Mononuclear cell (primary cell): ENCODE measurements around the gene SHH. TPM values are rescaled to one million over a fixed set of nuclear protein-coding genes. Genes with fewer than 3 reads are reported as not detected.

Source experiments
- H3K27me3 ChIP-seq: 2 replicates; pipeline ENCODE4 v1.6.0; 2011; ENCODE audit warnings: low read length, control low read depth; ENCODE audit not compliant: insufficient read depth
- H3K4me1 ChIP-seq: 2 replicates; pipeline ENCODE4 v1.5.1; 2011; ENCODE audit warnings: mild to moderate bottlenecking, low read length, control low read depth; ENCODE audit not compliant: insufficient read depth
- H3K4me3 ChIP-seq: 2 replicates; pipeline ENCODE4 v1.5.1; 2011; ENCODE audit warnings: mild to moderate bottlenecking, low read length, moderate library complexity
- H3K9me3 ChIP-seq: 2 replicates; pipeline ENCODE4 v1.5.1; 2011; ENCODE audit warnings: low read depth, mild to moderate bottlenecking, control low read depth, low read length
- total RNA-seq: library from RNA; depleted of rRNA; stranded (reverse); fragments of >200 nt; gene quantifications from one replicate; pipeline ENCODE4 v1.2.3, GENCODE V29; 2012

Gene SHH
- total RNA-seq, 1 donor: 0.10 TPM

DNA sequence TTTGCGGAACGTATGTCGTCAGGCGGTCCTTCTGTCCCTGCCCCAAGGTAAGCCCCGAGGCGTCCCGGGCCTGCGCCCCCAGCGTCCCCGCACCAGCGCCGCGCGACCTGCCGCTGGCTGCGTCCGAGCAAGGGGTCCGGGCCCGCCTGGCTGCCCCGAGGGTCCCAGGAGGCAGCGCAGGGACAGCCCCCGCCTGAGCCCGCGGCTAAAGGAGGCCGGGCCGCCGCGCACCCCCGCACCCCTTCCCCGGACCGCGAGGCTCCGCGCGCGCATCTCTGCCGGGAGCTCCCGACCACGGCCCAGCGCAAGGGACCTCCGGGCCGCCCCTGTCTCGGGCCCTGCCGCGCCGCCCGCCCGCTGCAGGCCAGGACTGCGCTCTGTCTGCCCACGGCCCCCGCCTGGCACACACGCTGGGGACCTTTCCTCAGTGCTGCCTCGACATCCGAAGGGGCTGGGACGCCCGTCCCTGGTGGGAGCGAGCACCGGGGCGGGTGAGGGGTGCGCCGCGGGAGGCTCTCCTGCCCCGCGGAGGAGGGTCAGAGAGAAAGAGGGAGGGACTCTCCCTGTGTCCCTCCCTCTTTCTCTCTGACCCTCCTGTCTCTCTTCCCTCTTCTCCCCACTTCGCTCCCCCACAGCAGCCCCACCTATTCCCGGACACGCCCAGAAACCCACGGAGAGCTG lies 25.0 kb downstream of the SHH start:
- H3K27me3 ChIP-seq: peaks cover 17% of the 10 kb centered on the region

DNA sequence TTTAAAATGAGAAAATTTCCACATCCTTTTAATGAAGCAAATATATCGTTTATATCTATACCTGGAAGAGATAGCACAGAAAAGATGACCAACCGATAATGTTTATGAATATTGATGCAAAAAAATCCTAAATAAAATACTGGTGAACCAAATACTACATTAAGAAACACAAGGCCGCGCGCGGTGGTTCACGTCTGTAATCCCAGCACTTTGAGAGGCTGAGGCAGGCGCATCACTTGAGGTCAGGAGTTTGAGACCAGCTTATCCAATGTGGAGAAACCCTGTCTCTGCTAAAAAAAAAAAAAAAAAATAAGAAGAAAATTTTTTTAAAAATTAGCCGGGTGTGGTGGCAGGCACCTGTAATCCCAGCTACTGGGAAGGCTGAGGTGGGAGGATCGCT lies 25.8 kb downstream of the SHH start:
- H3K9me3 ChIP-seq: no peaks in the 10 kb centered on the region
- H3K27me3 ChIP-seq: peaks cover 17% of the 10 kb centered on the region
- H3K4me3 ChIP-seq: no peak overlapping the region
- H3K4me1 ChIP-seq: peaks cover 11% of the 10 kb centered on the region

More for the DNA sequence above, 25.0 kb downstream of the SHH start:
- Histone ChIP-seq H3K9me3 (no peaks in the 10 kb centered on the region), H3K4me3 (no peak overlapping the region), H3K4me1 (peaks cover 11% of the 10 kb centered on the region)

DNA sequence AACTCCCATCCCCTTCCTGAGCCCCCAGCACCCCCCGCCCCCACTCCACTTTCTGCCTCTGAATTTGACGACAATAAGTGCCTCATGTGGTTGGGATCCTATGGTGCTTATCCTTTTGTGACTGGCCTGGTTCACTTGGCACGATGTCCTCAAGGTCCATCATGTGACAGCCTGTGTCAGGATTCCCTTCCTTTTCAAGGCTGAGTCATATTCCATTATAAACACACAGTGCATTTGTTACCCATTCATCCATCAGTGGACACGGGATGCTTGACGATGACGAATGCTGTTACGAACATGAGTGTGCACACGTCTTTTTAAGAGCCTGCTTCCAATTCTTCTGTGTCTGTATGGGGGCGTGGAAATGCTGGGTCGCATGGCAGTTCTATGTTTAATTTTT lies 26.7 kb downstream of the SHH start:
- Histone ChIP-seq H3K9me3 (no peaks in the 10 kb centered on the region), H3K27me3 (peaks cover 17% of the 10 kb centered on the region), H3K4me1 (peaks cover 11% of the 10 kb centered on the region), H3K4me3 (no peak overlapping the region)

DNA sequence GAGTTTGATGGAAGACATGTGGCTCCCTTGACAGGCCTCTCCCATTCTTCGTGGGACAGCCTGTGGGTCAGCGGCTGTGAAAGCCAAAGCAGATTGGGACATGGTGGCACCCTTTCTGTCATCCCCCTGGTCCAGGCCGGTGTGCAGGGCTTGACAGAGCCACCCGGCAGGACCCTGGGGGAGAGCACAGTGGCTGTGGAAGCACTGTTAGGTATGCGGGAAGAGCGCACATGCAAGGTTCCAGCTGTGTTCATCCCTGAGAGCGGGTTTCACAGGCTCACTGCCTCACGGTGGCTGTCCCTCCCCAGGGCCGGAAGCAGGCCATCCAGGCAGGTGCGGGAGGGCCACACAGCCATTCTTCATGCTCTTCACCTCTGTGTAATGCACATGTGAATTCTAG lies 29.8 kb downstream of the SHH start:
- Histone ChIP-seq H3K4me1 (peaks cover 9% of the 10 kb centered on the region), H3K9me3 (no peaks in the 10 kb centered on the region), H3K27me3 (peaks cover 12% of the 10 kb centered on the region), H3K4me3 (no peak overlapping the region)

DNA sequence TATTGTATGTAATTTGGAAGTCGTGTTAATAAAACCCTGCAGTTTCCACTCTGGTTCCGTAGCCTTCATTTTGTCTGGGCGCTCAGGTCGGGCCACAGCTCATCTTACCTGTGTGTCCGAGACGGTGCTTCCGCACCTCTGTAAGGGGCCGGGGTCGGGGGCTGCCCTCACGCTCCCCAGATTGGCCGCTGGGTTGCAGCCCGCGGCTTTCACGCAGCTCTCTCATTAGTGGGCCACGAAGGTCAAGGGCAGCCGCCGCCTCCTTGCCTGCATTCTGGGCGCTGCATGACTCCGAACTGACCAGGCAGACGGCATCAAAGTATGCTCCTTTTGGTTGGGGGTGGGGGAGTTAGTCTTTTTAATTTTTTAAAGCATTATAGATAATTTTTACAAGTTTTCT lies 30.8 kb downstream of the SHH start:
- Histone ChIP-seq H3K27me3 (peaks cover 6% of the 10 kb centered on the region), H3K9me3 (no peaks in the 10 kb centered on the region), H3K4me1 (no peaks in the 10 kb centered on the region), H3K4me3 (no peak overlapping the region)

DNA sequence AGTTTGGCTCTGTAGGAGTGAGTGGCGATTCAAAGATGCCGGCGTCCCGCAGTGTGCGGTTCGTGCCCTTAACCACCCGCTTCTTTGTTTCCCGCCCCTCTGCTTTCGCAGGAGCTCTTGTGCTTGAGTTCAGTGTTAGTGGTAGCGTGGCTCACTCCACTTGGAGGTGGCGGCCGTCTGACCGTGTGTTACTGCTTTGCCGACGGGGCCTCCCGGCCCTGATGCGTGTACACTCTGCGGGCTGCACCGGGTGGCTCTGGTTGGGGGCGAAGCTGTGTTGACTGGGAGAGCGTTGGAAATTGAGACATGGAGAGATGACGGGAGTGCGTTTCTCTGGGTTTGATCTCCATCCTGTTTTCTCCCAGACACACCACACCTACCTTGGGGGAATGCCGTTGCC lies 31.4 kb downstream of the SHH start:
- H3K4me3 ChIP-seq: no peak overlapping the region
- peaks cover 2% of the 10 kb centered on the region for H3K27me3 ChIP-seq
- H3K9me3 ChIP-seq: no peaks in the 10 kb centered on the region
- H3K4me1 ChIP-seq: no peaks in the 10 kb centered on the region

DNA sequence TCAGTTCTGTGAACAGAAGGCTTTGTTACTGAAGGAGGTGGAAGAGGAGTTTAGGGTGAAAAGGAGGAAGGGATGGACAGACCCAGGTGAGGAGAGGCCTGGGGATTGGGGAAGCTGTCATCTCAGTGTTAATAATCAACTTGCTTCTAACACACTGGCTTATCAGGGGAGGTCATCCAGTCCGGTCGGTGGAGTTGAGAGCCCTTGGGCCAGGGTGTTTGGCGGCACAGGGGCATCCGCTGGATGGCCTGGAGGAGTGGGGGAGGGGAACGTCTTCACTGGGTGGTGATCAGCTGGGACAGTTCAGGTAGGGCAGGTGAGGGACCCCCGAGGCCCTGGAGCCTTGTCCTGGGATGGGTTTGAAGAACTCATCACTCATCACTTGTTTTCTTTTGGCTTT lies 33.9 kb downstream of the SHH start:
- H3K9me3 ChIP-seq: no peaks in the 10 kb centered on the region
- H3K4me1 ChIP-seq: no peaks in the 10 kb centered on the region
- H3K27me3 ChIP-seq: no peaks in the 10 kb centered on the region
- no peak overlapping the region for H3K4me3 ChIP-seq

DNA sequence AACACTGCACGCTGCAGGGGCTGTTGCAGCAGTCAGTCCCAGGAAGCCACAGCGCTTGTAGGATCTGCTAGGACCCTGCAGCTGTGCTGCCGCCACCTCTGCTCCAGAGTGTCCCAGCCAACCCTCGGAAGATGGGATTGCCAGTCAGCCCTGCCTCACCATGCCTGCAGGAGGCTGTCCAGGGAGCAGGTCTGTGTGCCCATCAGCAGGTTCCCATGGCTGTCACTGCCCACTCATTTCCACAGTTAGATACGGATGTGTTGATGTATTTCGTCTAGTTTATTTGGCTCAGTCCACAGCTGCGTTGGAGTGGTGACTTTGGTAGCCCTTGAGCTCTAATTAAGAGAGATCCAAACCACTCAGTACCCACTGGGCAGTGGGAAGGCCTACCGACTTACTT lies 35.7 kb downstream of the SHH start:
- no peaks in the 10 kb centered on the region for H3K27me3 ChIP-seq
- no peaks in the 10 kb centered on the region for H3K4me1 ChIP-seq
- H3K4me3 ChIP-seq: no peak overlapping the region
- H3K9me3 ChIP-seq: no peaks in the 10 kb centered on the region

DNA sequence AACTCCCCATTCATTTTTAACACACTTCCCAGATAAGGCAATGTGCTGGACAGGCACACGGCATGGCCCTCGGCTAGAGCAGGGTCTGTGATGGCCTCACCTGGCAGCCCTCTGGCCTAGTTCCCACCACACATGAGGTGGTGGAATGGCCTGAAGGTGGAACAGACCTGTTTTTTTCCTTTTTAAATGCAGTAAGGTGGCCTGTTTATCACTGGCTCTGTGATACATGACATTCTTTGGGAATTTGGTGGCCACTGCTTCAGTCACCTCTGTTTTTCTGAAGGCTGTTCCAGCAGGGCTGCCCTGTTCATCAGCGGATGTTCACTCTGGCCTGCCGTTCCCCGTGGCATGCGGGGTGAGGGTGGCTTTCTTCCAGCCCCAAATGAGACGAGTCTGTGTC lies 36.6 kb downstream of the SHH start:
- no peaks in the 10 kb centered on the region for H3K9me3 ChIP-seq
- no peaks in the 10 kb centered on the region for H3K27me3 ChIP-seq
- H3K4me1 ChIP-seq: no peaks in the 10 kb centered on the region
- no peak overlapping the region for H3K4me3 ChIP-seq

DNA sequence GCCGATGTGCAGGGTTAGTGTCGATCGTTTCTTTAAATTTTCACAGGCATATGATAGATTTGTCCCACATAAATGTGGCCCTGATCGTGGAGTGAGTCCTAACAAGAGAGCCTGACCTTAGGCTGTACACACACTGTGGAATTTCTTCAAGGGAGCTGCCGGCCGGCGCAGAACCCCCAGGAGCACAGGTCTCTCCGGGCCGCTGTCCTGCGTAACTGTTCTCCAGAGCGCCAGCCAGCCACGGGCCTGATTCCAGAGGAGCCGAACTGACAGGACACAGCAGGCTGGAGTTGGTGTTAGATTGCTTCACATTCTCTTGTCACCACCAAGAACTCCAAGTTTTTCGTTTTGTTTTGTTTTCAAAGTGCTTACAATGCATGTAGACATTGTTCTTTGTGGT lies 37.3 kb downstream of the SHH start:
- Histone ChIP-seq H3K4me3 (no peak overlapping the region), H3K9me3 (no peaks in the 10 kb centered on the region), H3K27me3 (no peaks in the 10 kb centered on the region), H3K4me1 (no peaks in the 10 kb centered on the region)

DNA sequence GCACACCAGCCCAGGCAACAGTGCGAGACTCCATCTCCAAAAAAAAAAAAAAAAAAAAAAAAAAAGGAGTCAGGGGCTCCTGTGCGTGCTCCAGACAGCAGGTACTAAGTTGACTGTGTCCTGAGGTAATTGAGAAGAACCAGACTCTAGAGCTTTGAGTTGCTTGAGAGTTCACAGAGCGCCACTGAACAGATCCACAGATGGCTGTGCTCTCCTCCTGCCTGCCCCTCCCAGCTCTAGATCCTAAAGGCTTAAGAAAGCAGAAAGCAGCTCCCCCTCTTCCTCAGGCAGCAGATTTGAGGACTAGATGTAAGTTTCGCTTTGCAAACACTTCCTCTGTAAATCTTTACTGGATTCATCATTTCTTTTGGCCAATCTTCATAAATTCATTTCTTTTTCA lies 38.7 kb downstream of the SHH start:
- Histone ChIP-seq H3K9me3 (no peaks in the 10 kb centered on the region), H3K27me3 (no peaks in the 10 kb centered on the region), H3K4me1 (no peaks in the 10 kb centered on the region), H3K4me3 (no peak overlapping the region)

DNA sequence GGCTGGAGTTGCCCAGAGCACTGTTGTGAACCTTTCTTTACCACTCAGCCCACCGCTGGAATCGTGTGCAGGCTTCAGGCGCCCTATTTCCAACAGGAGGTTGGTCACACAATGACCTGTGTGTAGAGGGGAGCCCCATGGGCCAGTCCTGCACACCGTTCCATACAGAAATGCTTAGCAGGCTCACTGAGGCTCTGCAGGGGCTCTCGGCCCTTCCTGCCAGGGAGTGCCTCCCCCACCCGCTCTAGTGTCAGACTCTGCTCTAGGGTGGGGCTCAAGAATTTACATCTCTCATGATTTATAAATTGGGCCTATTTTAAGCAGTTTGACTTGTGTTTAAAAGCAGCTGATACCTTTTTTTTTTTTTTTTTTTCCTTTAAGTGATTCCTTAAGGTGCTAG lies 42.0 kb downstream of the SHH start:
- H3K4me3 ChIP-seq: no peak overlapping the region
- H3K9me3 ChIP-seq: no peaks in the 10 kb centered on the region
- no peaks in the 10 kb centered on the region for H3K27me3 ChIP-seq
- no peaks in the 10 kb centered on the region for H3K4me1 ChIP-seq

DNA sequence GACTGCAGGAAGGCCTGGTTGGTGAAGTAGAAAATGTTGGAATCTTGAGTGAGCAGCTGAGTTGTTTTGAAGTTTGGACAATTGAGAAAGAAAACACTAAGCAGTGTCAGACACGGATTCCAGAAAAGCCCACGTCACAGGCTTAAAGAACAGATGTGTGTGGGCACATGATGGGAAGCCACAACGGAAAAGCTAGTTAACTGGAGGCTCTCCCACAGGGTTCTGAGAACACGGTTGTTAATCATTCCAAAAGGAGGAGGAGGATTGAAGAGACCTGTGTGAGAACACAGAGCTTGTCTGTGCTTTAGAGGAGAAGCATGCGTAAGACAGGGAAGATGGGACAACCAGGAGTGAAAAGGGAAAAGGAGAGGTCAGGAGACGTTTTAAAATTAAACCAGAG lies 42.6 kb downstream of the SHH start:
- H3K9me3 ChIP-seq: no peaks in the 10 kb centered on the region
- H3K4me1 ChIP-seq: peaks cover 1% of the 10 kb centered on the region
- no peaks in the 10 kb centered on the region for H3K27me3 ChIP-seq
- no peak overlapping the region for H3K4me3 ChIP-seq

DNA sequence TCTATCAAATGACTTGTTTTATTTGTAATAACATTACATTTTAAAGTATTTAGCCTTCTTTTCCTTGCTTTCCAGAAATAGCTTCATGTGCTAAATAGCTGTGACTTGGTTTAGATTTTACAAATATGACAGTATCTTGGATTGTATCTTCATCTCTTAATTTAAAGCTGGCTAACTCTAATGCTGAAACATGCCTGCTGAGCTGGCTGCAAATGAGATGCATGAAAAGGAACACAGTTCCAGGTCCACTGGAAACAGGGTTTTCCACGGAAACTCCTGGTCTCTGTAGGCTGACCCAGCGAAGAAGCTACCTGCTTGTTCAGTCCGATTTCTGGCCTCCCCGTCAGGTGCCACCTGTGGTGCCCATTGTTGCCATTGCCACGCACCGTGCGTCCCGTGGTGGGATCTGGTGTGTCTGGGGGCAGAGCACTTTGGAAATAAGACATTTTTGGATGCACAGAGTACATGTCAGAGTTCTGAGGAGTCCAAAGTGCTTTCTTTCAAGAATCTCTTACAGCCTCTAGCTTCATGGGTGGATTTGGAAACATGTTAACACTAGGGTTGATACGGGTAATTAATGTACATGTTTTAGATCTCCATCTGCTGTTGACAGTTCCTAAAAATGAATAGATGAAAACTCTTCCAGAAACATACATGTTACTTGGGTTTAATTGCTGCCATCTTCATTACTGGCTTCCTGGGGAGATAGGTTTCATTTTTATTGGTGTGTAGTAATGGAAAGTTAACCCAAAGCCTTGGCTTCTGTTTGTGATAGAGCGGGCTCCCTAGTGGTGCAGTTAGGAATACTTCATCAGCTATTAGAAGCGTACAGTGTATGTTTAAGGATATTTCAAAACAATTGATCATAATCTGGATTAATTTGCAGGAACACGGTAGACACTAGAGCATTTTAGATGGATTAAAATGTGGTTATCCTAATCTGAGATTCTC lies 45.0 kb downstream of the SHH start:
- no peak overlapping the region for H3K4me3 ChIP-seq
- no peaks in the 10 kb centered on the region for H3K9me3 ChIP-seq
- H3K27me3 ChIP-seq: no peaks in the 10 kb centered on the region
- H3K4me1 ChIP-seq: peaks cover 26% of the 10 kb centered on the region

DNA sequence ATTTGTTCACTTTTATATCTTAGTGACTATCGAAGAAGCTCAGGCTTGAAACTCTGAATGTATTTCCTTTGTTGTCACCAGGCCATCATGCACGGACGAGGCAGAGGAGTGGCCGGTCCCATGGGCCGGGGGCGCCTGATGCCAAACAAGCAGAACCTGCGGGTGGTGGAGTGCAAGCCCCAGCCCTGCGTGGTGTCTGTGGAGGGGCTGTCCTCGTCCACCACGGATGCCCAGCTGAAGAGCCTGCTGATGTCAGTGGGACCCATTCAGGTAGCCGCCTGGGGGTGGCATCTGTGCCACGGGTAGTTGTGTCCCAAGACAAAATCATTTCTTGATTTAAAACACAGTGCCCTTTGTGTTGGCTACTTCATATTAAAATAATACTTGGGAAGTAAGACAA lies 45.9 kb downstream of the SHH start:
- H3K9me3 ChIP-seq: no peaks in the 10 kb centered on the region
- H3K4me1 ChIP-seq: peaks cover 34% of the 10 kb centered on the region
- no peaks in the 10 kb centered on the region for H3K27me3 ChIP-seq
- H3K4me3 ChIP-seq: no peak overlapping the region

DNA sequence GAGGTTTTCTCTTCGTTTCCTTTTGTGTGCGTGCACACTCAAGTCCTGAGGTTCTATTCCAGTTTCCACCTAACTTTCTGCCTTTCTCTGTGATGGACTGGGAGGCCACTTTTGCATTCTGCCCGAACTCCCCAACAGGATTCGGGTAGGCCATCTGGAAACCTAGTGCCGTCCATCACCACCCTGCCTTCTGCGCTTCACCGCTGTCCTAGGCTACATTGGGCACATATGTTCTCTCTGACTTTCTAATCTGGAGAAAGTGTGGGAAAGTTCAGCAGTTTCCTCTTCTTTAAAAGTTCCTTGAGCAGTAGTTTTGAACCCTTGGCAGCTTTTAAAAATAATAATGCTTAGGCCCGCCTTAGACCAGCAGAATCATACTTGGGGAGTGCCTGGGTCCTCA lies 46.8 kb downstream of the SHH start:
- no peaks in the 10 kb centered on the region for H3K9me3 ChIP-seq
- H3K4me1 ChIP-seq: peaks cover 43% of the 10 kb centered on the region
- no peak overlapping the region for H3K4me3 ChIP-seq
- no peaks in the 10 kb centered on the region for H3K27me3 ChIP-seq
